ENCODE results near the gene PARVB. TPM values are rescaled to one million over a fixed set of nuclear protein-coding genes. Genes with fewer than 3 reads are reported as not detected.
A peak's percentile ranks its signal among the peaks of the same experiment; 100 is the strongest.

PARVB gene
- total and polyA plus RNA-seq, 2 of the 8 experiments (the other 6 are each of a cell fraction or from before 2014, with no cell fraction given), result 14.5 to 18.6 TPM

DNA sequence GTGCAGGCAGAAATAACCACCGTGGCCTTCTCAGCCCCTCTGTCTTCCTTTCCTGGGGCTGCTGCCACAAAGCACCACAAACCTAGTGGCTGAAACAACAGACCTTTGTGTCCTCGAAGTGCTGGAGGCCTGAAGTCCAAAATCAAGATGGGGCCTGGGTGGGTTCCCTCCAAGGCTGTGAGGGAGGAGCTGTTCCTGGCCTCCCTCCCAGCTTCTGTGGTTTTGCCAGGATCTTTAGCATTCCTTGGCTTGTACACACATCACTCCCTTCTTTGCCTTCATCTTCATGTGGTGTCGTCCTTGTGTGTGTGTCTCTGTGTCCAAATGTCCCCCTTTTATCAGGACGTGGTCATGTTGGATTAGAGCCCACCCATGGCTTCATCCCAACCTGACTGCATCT is 127.6 kb downstream of the PARVB start:
- Histone ChIP-seq H3K23ac (ENCODE audit: insufficient read length) (no peak overlapping the region), H3K14ac (ENCODE audit: insufficient read length) (no peak overlapping the region), H3K23me2 (ENCODE audit: low read depth, low read length) (peaks cover 12% of the 10 kb centered on the region), H2BK20ac (ENCODE audit: low read length) (no peak overlapping the region), H3K9ac (replicated peaks in 1 of 4; ENCODE audit: extremely low read depth in 1 of 4, low read depth in 3 of 4, low read length in 3 of 4) (no peak overlapping the region), H3K4me2 (ENCODE audit: insufficient read depth in 1 of 2, low read depth in 2 of 2, low read length in 2 of 2) (no peak overlapping the region), H4K8ac (ENCODE audit: extremely low read depth, insufficient read depth, low read length) (no peak overlapping the region), H3K27ac (ENCODE audit: low read depth, low read length) (no peak overlapping the region), H3K79me1 (ENCODE audit: low read depth, low read length) (no peaks in the 10 kb centered on the region; the same call in 1 of the 2 replicates), H3K4ac (replicated peaks; ENCODE audit: insufficient read length, low read depth, low read length) (no peak overlapping the region), H3K4me1 (replicated peaks in 1 of 4; ENCODE audit: control insufficient read depth in 3 of 4, insufficient read depth in 4 of 4, low read length in 3 of 4) (peaks cover 14 to 26% (median 23%) of the 10 kb centered on the region in 4 experiments), H2AFZ (ENCODE audit: low read length) (no peak overlapping the region), H2BK15ac (ENCODE audit: low read length) (peak overlapping the region; percentile 46; the same call in 1 of the 2 replicates), H3K36me3 (ENCODE audit: control insufficient read depth in 2 of 4, insufficient read depth in 4 of 4, low read length in 3 of 4) (no peaks in the 10 kb centered on the region), H3K18ac (ENCODE audit: extremely low read depth, low read length) (peak overlapping the region; percentile 24; the same call in 1 of the 2 replicates), H3K27me3 (replicated peaks in 1 of 4; ENCODE audit: control insufficient read depth in 3 of 4, extremely low read depth in 1 of 4, insufficient read depth in 3 of 4, low read length in 3 of 4) (no peaks in the 10 kb centered on the region), H2BK5ac (ENCODE audit: low read depth, low read length) (peak overlapping the region; percentile 48; the same call in 1 of the 2 replicates), H2AK5ac (ENCODE audit: low read depth, low read length) (peak overlapping the region; percentile 93; the same call in 1 of the 2 replicates), H3K79me2 (ENCODE audit: control insufficient read depth in 1 of 2, insufficient read depth in 2 of 2, low read length in 2 of 2) (no peaks in the 10 kb centered on the region), H4K5ac (ENCODE audit: insufficient read length, low read depth, low read length) (no peak overlapping the region), H3K4me3 (ENCODE audit: extremely low read depth in 1 of 4, insufficient read depth in 2 of 4, low read depth in 3 of 4, low read length in 4 of 4) (no peak overlapping the region), H2BK120ac (replicated peaks; ENCODE audit: low read depth, low read length) (peak overlapping the region; percentile 10), H4K20me1 (replicated peaks in 1 of 2; ENCODE audit: control insufficient read depth in 1 of 2, insufficient read depth in 2 of 2, low read length in 2 of 2) (no peaks in the 10 kb centered on the region), H2BK12ac (ENCODE audit: low read depth, low read length) (peak overlapping the region; percentile 98), H3K56ac (replicated peaks; ENCODE audit: insufficient read length, low read depth, low read length) (no peak overlapping the region), H4K91ac (replicated peaks; ENCODE audit: insufficient read length, low read length) (peak overlapping the region; percentile 68), H3K9me3 (ENCODE audit: insufficient read depth in 2 of 2, low read depth in 1 of 2, low read length in 1 of 2) (no peaks in the 10 kb centered on the region)
- FAIRE-seq (no peak), DNase-seq (ENCODE audit: low read depth in 1 of 2, low spot score in 2 of 2) (no peak)
- POLR2A ChIA-PET (ENCODE audit: partially characterized antibody), result interaction anchor here (1.0 kb wide), 1 partner anchor 33 kb away, joined by 4 read pairs; no protein-coding TSS in a partner anchor
- 86% methylated on average over 4 of the region's 4 CpGs; no CpG with 5 or more reads in 1 of the 2 experiments for WGBS, 2 experiments (ENCODE audit: extremely low coverage in 1 of 2, insufficient coverage in 1 of 2, insufficient read length in 1 of 2, insufficient replicate concordance in 2 of 2, low coverage in 1 of 2, low lambda C conversion rate in 2 of 2, missing lambda C conversion rate in 1 of 2)
- TF ChIP-seq RAD21 (IDR thresholded peaks at IDR 0.05 in 1 of 2, conservative IDR thresholded peaks at IDR 0.05 in 1 of 2; ENCODE audit: low read depth in 2 of 2, low read length in 2 of 2) (no peak), JUND (IDR thresholded peaks at IDR 0.05; ENCODE audit: low read length) (no peak), CBX5 (IDR thresholded peaks at IDR 0.05; ENCODE audit: low read depth, low read length) (no peak), BACH1 (IDR thresholded peaks at IDR 0.05; ENCODE audit: low read length) (no peak), CBX8 (IDR thresholded peaks at IDR 0.05; ENCODE audit: borderline replicate concordance, low read depth, low read length) (no peak), POLR2A (IDR thresholded peaks at IDR 0.05; ENCODE audit: control extremely low read depth in 1 of 2, low read depth in 2 of 2, low read length in 2 of 2) (no peak), RFX5 (IDR thresholded peaks at IDR 0.05; ENCODE audit: borderline replicate concordance, low read depth, low read length) (no peak), BRCA1 (IDR thresholded peaks at IDR 0.05; ENCODE audit: low read depth, low read length) (no peak), EGR1 (IDR thresholded peaks at IDR 0.05; ENCODE audit: borderline replicate concordance, low read depth, low read length) (no peak), TEAD4 (IDR thresholded peaks at IDR 0.05; ENCODE audit: low read depth, low read length) (no peak)
- CTCF ChIA-PET (ENCODE audit: partially characterized antibody), result interaction anchor here (0.8 kb wide), 1 partner anchor 474 kb away, joined by 3 read pairs; no protein-coding TSS in a partner anchor
